NT2/D1 (cell line): Measurements from ENCODE around the gene ZFYVE9.
A peak's percentile ranks its signal among the peaks of the same experiment; 100 is the strongest.

Experiments used
- DNase-seq: peaks from one replicate; pipeline ENCODE4 v3.0.0-alpha.2; 2011; ENCODE audit warnings: low read depth, low spot score
- H3K27me3 ChIP-seq: 2 replicates; pipeline ENCODE4 v1.6.0; 2011; ENCODE audit warnings: mild to moderate bottlenecking; ENCODE audit not compliant: insufficient read length, insufficient read depth
- H3K36me3 ChIP-seq: 2 replicates; pipeline ENCODE4 v1.6.1; 2011; ENCODE audit warnings: mild to moderate bottlenecking, low read length, mixed read lengths; ENCODE audit not compliant: insufficient read depth, insufficient read length
- H3K4me1 ChIP-seq: 2 replicates; pipeline ENCODE4 v1.5.1; 2011; ENCODE audit not compliant: insufficient read depth, insufficient read length
- H3K4me3 ChIP-seq: 2 replicates; pipeline ENCODE4 v1.5.1; 2011; ENCODE audit warnings: low read depth; ENCODE audit not compliant: insufficient read length
- H3K9ac ChIP-seq: 2 replicates; pipeline ENCODE4 v1.6.0; 2011; ENCODE audit warnings: low read depth; ENCODE audit not compliant: insufficient read length
- H3K9me3 ChIP-seq: 2 replicates; pipeline ENCODE4 v1.5.1; 2011; ENCODE audit warnings: mild to moderate bottlenecking, low read length; ENCODE audit not compliant: insufficient read depth
- SUZ12 ChIP-seq: IDR thresholded peaks from 2 replicates; pipeline ENCODE4 v1.6.1; 2011; ENCODE audit not compliant: insufficient read length, insufficient read depth; ENCODE audit errors: extremely low read depth
- YY1 ChIP-seq: IDR thresholded peaks from 2 replicates; pipeline ENCODE4 v1.6.1; 2011; ENCODE audit not compliant: insufficient read length, insufficient read depth
- ZNF274 ChIP-seq: IDR thresholded peaks from 2 replicates; pipeline ENCODE4 v1.6.1; 2011; ENCODE audit warnings: mild to moderate bottlenecking, low read depth, low read length

Gene ZFYVE9

GRCh38 chr1:52182874-52183400 lies 41.0 kb downstream of the ZFYVE9 start:
- Histone ChIP-seq H3K4me1 (no peaks in the 10 kb centered on the region), H3K36me3 (no peaks in the 10 kb centered on the region), H3K4me3 (no peak overlapping the region), H3K9ac (no peak overlapping the region), H3K27me3 (no peaks in the 10 kb centered on the region), H3K9me3 (peaks cover 24% of the 10 kb centered on the region)
- DNase-seq = no peak
- no peak for TF ChIP-seq ZNF274
- TF ChIP-seq SUZ12 = no peak
- no peak for TF ChIP-seq YY1

- no peaks in the 10 kb centered on the region for H3K4me1 ChIP-seq
- no peaks in the 10 kb centered on the region; the same call in 1 of the 2 replicates for H3K9me3 ChIP-seq
- no peaks in the 10 kb centered on the region for H3K36me3 ChIP-seq
- no peaks in the 10 kb centered on the region for H3K27me3 ChIP-seq
- no peak for DNase-seq
- H3K4me3 ChIP-seq = no peak overlapping the region
- TF ChIP-seq ZNF274 = no peak
- TF ChIP-seq SUZ12 = no peak
- TF ChIP-seq YY1 = no peak
- no peak overlapping the region for H3K9ac ChIP-seq
Observed at GRCh38 chr1:52186449-52186848, 44.6 kb downstream of the ZFYVE9 start.

GRCh38 chr1:52189898-52190480 lies 48.1 kb downstream of the ZFYVE9 start:
- Histone ChIP-seq H3K36me3 (no peaks in the 10 kb centered on the region), H3K4me3 (no peak overlapping the region), H3K4me1 (no peaks in the 10 kb centered on the region), H3K9ac (no peak overlapping the region), H3K9me3 (no peaks in the 10 kb centered on the region), H3K27me3 (no peaks in the 10 kb centered on the region)
- TF ChIP-seq SUZ12 = no peak
- TF ChIP-seq YY1 = no peak
- TF ChIP-seq ZNF274 = no peak
- no peak for DNase-seq

- peak; percentile 3 for DNase-seq
- Histone ChIP-seq H3K4me1 (no peaks in the 10 kb centered on the region), H3K27me3 (no peaks in the 10 kb centered on the region), H3K36me3 (no peaks in the 10 kb centered on the region), H3K4me3 (no peak overlapping the region), H3K9ac (no peak overlapping the region), H3K9me3 (no peaks in the 10 kb centered on the region)
- no peak for TF ChIP-seq YY1
Observed at GRCh38 chr1:52190500-52191252, 48.8 kb downstream of the ZFYVE9 start.

GRCh38 chr1:52191395-52191965 lies 49.6 kb downstream of the ZFYVE9 start:
- TF ChIP-seq ZNF274 = no peak
- no peak for TF ChIP-seq YY1
- TF ChIP-seq SUZ12 = no peak
- DNase-seq = no peak
- H3K27me3 ChIP-seq = no peaks in the 10 kb centered on the region

GRCh38 chr1:52192024-52192423 lies 50.1 kb downstream of the ZFYVE9 start:
- DNase-seq = no peak
- Histone ChIP-seq H3K9me3 (no peaks in the 10 kb centered on the region), H3K4me1 (no peaks in the 10 kb centered on the region), H3K27me3 (no peaks in the 10 kb centered on the region), H3K4me3 (no peak overlapping the region), H3K36me3 (no peaks in the 10 kb centered on the region), H3K9ac (no peak overlapping the region)
- TF ChIP-seq ZNF274 (no peak), YY1 (no peak), SUZ12 (no peak)

More at GRCh38 chr1:52191395-52191965, 49.6 kb downstream of the ZFYVE9 start:
- Histone ChIP-seq H3K36me3 (no peaks in the 10 kb centered on the region), H3K9ac (no peak overlapping the region), H3K4me3 (no peak overlapping the region), H3K4me1 (no peaks in the 10 kb centered on the region), H3K9me3 (no peaks in the 10 kb centered on the region)

- no peak for DNase-seq
- no peaks in the 10 kb centered on the region for H3K4me1 ChIP-seq
- no peak overlapping the region for H3K4me3 ChIP-seq
- H3K27me3 ChIP-seq = no peaks in the 10 kb centered on the region
- TF ChIP-seq YY1 (no peak), SUZ12 (no peak), ZNF274 (no peak)
- H3K9ac ChIP-seq = no peak overlapping the region
- H3K9me3 ChIP-seq = no peaks in the 10 kb centered on the region
- H3K36me3 ChIP-seq = no peaks in the 10 kb centered on the region
Observed at GRCh38 chr1:52192436-52192835, 50.5 kb downstream of the ZFYVE9 start.
